Measurements from ENCODE around the gene ZNF300.
"Not testable (repeated sequence)": the region's sequence is repeated elsewhere in the genome, so short reads cannot be mapped to it uniquely, and the experiment has no call there.

Gene ZNF300

GRCh38 chr5:150904479-150905311 is at the start of gene ZNF300:
Gene ZNF300 (minus strand): TSS chr5:150904980. CDS start chr5:150903155, 1,825 bp downstream.
- peak; percentile 91 for DNase-seq (ENCODE audit: low spot score)

- no peak for DNase-seq (ENCODE audit: low spot score)
These were observed 43.8 kb upstream of the ZNF300 start for GRCh38 chr5:150948539-150948938.

GRCh38 chr5:150946351-150946905 is 41.6 kb upstream of the ZNF300 start:
- DNase-seq (ENCODE audit: low spot score): no peak

- DNase-seq (ENCODE audit: low spot score): no peak
These were observed 41.2 kb upstream of the ZNF300 start for GRCh38 chr5:150945947-150946346.

- DNase-seq (ENCODE audit: low spot score): no peak
These were observed 40.7 kb upstream of the ZNF300 start for GRCh38 chr5:150945486-150945885.

- no peak for DNase-seq (ENCODE audit: low spot score)
These were observed 26.7 kb upstream of the ZNF300 start for GRCh38 chr5:150931368-150931965.

DNA sequence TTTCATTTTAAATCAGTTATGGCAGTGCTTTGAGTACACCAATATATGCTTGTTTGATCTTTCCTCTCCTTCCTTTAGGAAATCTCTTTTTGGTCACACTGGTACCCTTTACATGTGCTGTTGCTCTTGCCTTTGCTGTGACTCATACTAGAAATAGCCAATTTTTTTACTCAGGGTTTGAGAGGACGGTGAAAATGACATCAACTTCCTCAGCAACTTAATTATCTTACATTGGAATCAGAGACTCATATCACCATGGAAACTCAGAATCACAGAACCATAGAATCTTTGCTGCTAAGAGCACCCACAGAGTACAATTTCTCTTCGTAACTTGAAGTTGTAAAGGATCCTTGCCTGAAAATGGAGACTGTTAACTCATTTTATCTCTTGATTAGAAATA is 13.8 kb upstream of the ZNF300 start:
- no peak for DNase-seq (ENCODE audit: low spot score)

DNA sequence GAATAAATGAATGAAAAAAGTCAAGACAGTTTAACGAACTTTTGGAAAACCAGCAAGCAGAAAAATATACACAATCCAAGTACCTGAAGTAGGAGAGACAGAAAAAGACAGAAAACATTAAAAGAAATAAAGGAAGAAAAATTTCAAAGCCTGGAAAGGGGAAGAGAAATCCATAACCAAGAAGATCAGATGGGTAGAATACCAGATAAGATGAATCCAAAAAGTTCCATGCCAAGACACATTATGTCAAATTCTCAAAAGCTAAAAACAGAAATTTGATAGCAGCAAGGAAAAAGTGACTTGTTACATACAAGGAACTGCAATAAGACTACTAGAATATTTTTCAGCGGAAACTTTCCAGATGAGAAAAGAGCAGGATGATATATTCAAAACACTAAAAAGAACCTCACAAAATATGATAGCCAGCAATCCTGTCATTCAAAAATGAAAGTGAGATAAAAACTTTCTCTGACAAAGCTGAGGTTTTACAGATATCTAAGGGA is 7.6 kb upstream of the ZNF300 start:
- DNase-seq (ENCODE audit: low spot score): no peak

DNA sequence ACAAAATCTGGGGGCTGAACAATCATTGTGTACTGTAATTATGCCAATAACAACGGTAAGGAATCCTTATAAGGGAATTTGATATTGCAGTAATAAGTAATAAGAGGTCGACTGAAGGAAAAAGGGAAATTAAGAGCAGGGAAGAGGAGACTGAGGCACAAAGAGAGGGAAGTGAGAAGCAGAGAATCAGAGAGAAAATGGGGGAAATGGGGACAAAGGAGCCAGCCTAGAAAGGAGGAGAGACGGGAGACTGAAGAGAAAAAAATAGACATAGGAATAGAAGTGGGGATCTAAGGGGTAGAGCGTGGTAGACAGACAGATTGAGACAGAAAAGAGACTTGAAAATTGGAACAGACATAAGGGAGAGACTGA is 518 bp upstream of the ZNF300 start:
- no peak for DNase-seq (ENCODE audit: low spot score)

- DNase-seq (ENCODE audit: low spot score): no peak
These were observed 3.3 kb downstream of the ZNF300 start for GRCh38 chr5:150901446-150901845.

DNA sequence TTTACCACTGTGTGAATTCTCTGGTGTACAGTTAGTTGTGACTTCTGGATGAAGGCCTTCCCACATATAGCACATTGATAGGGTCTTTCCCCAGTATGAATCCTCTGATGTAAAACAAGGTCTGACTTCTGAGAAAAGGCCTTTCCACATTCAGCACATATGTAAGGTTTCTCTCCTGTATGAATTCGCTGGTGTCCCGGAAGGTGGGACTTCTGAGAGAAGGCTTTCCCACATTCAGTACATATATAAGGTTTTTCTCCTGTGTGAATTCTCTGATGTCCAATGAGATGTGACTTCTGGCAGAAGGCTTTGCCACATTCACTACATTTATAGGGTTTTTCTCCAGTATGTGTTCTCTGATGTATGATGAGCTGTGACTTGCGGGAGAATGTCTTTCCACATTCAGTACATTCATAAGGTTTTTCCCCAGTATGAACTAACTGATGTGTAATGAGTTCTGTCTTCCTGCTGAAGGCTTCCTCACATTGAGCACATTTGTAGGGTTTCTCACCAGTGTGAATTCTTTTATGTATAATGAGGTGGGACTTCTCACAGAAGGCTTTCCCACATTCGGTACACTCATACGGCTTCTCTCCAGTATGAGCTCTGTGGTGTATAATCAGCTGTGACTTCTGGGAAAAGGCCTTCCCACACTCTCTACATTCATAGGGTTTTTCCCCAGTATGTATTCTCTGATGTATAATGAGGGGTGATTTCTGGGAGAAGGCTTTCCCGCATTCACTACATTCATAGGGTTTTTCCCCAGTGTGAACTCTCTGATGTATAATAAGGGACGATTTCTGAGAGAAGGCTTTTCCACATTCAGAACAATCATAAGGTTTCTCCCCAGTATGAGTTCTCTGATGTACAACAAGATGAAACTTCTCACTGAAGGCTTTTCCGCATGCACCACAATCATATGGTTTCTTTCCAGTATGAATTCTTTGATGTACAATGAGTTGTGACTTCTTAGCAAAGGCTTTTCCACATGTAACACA is 9.1 kb downstream of the ZNF300 start:
- no peak for DNase-seq (ENCODE audit: low spot score)

- no peak for DNase-seq (ENCODE audit: low spot score)
These were observed 25.4 kb downstream of the ZNF300 start for GRCh38 chr5:150879358-150879757.

DNA sequence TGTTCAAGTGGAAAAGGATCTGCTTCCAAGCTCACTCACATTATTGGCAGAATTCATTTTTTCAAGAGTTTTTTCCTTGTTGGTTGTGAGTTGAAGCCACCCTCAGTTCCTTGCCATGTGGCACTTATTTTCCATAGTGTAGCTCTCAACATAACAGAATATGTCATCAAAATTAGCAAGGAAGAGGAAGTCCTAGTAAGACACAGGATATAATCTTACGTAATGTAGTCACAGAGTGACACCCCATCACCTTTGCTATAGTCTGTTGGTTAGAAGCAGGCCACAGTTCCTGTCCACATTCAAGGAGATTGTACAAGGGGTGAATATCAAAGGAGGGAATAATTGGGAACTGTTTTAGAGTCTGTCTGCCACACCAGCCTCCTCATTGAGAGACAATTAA is 42.7 kb downstream of the ZNF300 start:
- DNase-seq (ENCODE audit: low spot score): no peak

DNA sequence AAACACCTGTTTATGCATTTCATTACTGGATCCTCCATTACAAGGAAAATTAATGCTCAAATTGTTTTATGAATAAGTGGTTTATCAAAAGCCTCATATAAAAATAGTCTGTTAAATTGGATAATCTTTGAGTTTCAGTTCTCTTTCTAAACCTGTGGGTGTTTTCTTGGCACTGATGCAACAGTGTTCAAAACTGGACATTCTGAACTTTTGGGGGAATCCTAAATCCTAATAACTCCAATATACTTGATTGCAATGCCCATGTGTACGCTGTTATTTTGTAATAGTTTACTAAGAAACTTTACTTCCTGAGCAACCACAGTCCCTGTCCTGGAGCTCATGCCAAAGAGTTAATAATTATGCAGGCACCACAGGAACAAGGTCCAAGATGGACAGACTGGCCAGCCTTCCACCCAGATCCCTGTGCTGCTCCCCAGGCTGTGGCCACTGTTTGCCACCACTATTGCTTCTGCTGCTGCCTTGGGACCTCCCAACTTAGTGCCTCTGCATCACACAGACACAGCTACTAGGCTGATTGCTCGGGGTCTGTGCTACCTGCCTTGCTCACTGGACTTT is 44.4 kb downstream of the ZNF300 start:
- no peak for DNase-seq (ENCODE audit: low spot score)

- not testable (repeated sequence) for DNase-seq (ENCODE audit: low spot score)
These were observed 48.1 kb downstream of the ZNF300 start for GRCh38 chr5:150856700-150857099.

DNA sequence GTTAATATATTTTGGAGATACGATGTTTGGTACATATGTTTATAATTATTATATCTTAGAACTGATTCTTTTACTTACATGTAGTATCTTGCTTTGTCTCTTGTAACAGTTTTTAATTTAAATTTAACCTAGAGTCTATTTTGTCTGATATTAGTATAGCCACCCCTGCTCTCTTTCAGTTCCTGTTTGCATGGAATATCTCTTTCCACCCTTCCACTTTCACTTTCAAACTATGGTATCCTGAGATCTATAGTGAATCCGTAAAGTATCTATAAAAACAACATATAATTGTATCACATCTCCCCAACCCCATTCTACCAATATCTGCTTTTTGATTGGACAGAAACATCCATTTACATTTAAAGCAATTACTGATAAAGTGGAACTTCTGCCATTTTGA is 51.2 kb downstream of the ZNF300 start:
- no peak for DNase-seq (ENCODE audit: low spot score)

GRCh38 chr5:150851039-150851438 is 53.7 kb downstream of the ZNF300 start:
- DNase-seq (ENCODE audit: low spot score): no peak

DNA sequence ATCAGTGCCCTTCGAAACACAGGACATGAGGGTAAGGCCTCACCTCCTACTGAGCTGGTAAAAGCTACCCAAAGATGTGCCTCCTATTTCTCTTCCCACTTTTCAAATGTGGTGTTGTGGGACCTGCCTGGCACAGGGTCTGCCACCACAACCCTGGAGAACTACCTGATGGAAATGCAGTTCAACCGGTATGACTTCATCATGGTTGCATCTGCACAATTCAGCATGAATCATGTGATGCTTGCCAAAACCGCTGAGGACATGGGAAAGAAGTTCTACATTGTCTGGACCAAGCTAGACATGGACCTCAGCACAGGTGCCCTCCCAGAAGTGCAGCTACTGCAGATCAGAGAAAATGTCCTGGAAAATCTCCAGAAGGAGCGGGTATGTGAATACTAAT is 56.5 kb downstream of the ZNF300 start:
- DNase-seq (ENCODE audit: low spot score): no peak

DNA sequence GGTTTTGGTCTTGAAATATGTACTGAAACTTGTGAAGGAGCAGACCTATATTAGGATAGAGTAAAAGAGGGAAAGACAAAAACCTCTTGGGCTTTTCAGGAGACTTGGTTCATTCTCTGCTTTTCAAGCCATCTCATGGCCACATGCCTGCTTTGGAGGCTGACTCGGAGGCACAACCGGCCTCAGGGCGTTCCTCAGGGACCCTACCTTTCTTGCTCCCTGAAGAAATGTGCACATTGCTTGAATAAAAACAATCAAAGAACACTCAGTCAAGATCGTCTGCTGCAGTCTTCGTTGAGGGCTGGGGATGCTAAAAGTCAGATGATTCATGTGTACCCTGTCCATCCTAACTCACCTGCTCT is 57.5 kb downstream of the ZNF300 start:
- no peak for DNase-seq (ENCODE audit: low spot score)

GRCh38 chr5:150846654-150847333 is 58.0 kb downstream of the ZNF300 start:
- DNase-seq (ENCODE audit: low spot score): peak; percentile 55

DNA sequence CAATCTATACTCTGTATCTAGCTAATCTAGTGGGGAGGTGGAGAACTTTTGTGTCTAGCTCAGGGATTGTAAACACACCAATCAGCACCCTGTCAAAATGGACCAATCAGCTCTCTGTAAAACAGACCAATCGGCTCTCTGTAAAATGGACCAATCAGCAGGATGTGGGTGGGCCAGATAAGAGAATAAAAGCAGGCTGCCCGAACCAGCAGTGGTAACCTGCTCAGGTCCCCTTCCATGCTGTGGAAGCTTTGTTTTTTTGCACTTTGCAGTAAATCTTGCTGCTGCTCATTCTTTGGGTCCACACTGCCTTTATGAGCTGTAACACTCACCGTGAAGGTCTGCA is 58.5 kb downstream of the ZNF300 start, which contains the start of gene IRGM:
Gene IRGM (plus strand): TSS at position 214 of the 346 bp plus-strand sequence. CDS start 1,603 bp downstream, outside the sequence.
- DNase-seq (ENCODE audit: low spot score): not testable (repeated sequence)

Data from ecto neural progenitor cell (in vitro differentiated cells).